ENCODE data around the gene USP22.

- TF ChIP-seq CTCF (IDR thresholded peaks at IDR 0.05; ENCODE audit: low read depth, low read length) (no peak), POLR2A (IDR thresholded peaks at IDR 0.05; ENCODE audit: extremely low read depth, insufficient read length) (no peak), MAX (IDR thresholded peaks at IDR 0.05; ENCODE audit: low read depth, low read length) (no peak)
Measured at GRCh38 chr17:20966870-20967269, 75.9 kb downstream of the USP22 start.

All from NB4 (cell line).